Medulla oblongata (tissue), 1 donor: ENCODE data around the gene SHISA3.
"Not testable (repeated sequence)": the region's sequence is repeated elsewhere in the genome, so short reads cannot be mapped to it uniquely, and the experiment has no call there.

ENCODE experiments used
- DNase-seq: peaks from one replicate; pipeline ENCODE4 v3.0.0-alpha.2; 2015; ENCODE audit errors: extremely low spot score

Gene SHISA3

GRCh38 chr4:42396752-42397634 lies at the start of gene SHISA3:
TSS of gene SHISA3 (plus strand) at chr4:42397488. CDS start at chr4:42398057, 569 bp downstream.
- no peak for DNase-seq

- DNase-seq = no peak
Observed at GRCh38 chr4:42348247-42348646, 49.0 kb upstream of the SHISA3 start.

- DNase-seq = no peak
Observed at GRCh38 chr4:42348692-42349091, 48.6 kb upstream of the SHISA3 start.

GRCh38 chr4:42350611-42351182 lies 46.6 kb upstream of the SHISA3 start:
- DNase-seq = no peak

- DNase-seq = no peak
Observed at GRCh38 chr4:42352049-42352448, 45.2 kb upstream of the SHISA3 start.

- DNase-seq = no peak
Observed at GRCh38 chr4:42357325-42357724, 40.0 kb upstream of the SHISA3 start.

- DNase-seq = no peak
Observed at GRCh38 chr4:42359711-42360110, 37.6 kb upstream of the SHISA3 start.

GRCh38 chr4:42360256-42360669 lies 37.0 kb upstream of the SHISA3 start:
- no peak for DNase-seq

GRCh38 chr4:42361456-42361855 lies 35.8 kb upstream of the SHISA3 start:
- no peak for DNase-seq

GRCh38 chr4:42362591-42362990 lies 34.7 kb upstream of the SHISA3 start:
- DNase-seq = no peak

- no peak for DNase-seq
Observed at GRCh38 chr4:42363614-42364013, 33.7 kb upstream of the SHISA3 start.

GRCh38 chr4:42364266-42365053 lies 32.8 kb upstream of the SHISA3 start:
- no peak for DNase-seq

GRCh38 chr4:42366959-42367358 lies 30.3 kb upstream of the SHISA3 start:
- DNase-seq = no peak

GRCh38 chr4:42369489-42369888 lies 27.8 kb upstream of the SHISA3 start:
- DNase-seq = no peak

- peak; percentile 70 for DNase-seq
Observed at GRCh38 chr4:42371305-42372252, 25.7 kb upstream of the SHISA3 start.

- not testable (repeated sequence) for DNase-seq
Observed at GRCh38 chr4:42372303-42372702, 25.0 kb upstream of the SHISA3 start.

- no peak for DNase-seq
Observed at GRCh38 chr4:42377497-42377896, 19.8 kb upstream of the SHISA3 start.

GRCh38 chr4:42381666-42382065 lies 15.6 kb upstream of the SHISA3 start:
- no peak for DNase-seq

GRCh38 chr4:42385516-42385915 lies 11.8 kb upstream of the SHISA3 start:
- no peak for DNase-seq

GRCh38 chr4:42390622-42391354 lies 6.5 kb upstream of the SHISA3 start:
- DNase-seq = no peak

- DNase-seq = no peak
Observed at GRCh38 chr4:42391355-42391664, 6.0 kb upstream of the SHISA3 start.
